GM12878 (cell line): ENCODE measurements around the gene IFNAR2. TPM values are rescaled to one million over a fixed set of nuclear protein-coding genes. Genes with fewer than 3 reads are reported as not detected.
"Not testable (repeated sequence)": the region's sequence is repeated elsewhere in the genome, so short reads cannot be mapped to it uniquely, and the experiment has no call there.

Source experiments
- ATAC-seq: fragments of 200-7000 bp; cut with Tn5 transposase; 3 replicates; pipeline ENCODE4 v1.9.1; 2020; ENCODE audit warnings: mild to moderate bottlenecking, moderate library complexity
- BruUV-seq: library from RNA; stranded (reverse); fragments of 400-500 nt; replicated peaks from 2 replicates; lab custom pipeline; 2021; lab: Mats Ljungman, UMichigan
- CTCF ChIA-PET: fragments of 300-600 bp; sonication (Branson Sonifier 250); formaldehyde crosslinking; extraction: SDS; loops from one replicate; lab custom pipeline; 2021; ENCODE audit warnings: inconsistent platforms; lab: Yijun Ruan, JAX
- POLR2A ChIA-PET: fragments of 350-600 bp; formaldehyde crosslinking; extraction: SDS; loops from one replicate; lab custom pipeline; 2021; ENCODE audit warnings: inconsistent platforms; lab: Charles Lee
- RAD21 ChIA-PET: fragments of 300-600 bp; sonication (Branson Sonifier 250); formaldehyde crosslinking; loops from one replicate; lab custom pipeline; 2023; ENCODE audit warnings: antibody characterized with exemption; ENCODE audit not compliant: unreplicated experiment; lab: Charles Lee
- SMC1A ChIA-PET: fragments of 300-600 bp; sonication (Branson Sonifier 250); formaldehyde crosslinking; loops from one replicate; lab custom pipeline; 2023; ENCODE audit not compliant: unreplicated experiment, uncharacterized antibody; lab: Charles Lee
- DNase-seq: peaks from one replicate; pipeline ENCODE4 v3.0.0-alpha.2; 2011; ENCODE audit warnings: low read depth, low spot score
- FAIRE-seq: peaks from 3 replicates; lab custom pipeline; 2011; peaks lifted over from hg19 to GRCh38; lab: Jason Lieb, UNC
- H2AFZ ChIP-seq: 2 replicates; pipeline ENCODE4 v1.6.0; 2011; ENCODE audit warnings: low read depth, low read length, control low read depth; ENCODE audit not compliant: control insufficient read depth
- H3K27ac ChIP-seq: 2 replicates; pipeline ENCODE4 v1.5.1; 2011; ENCODE audit warnings: control low read depth; ENCODE audit not compliant: control insufficient read depth, insufficient read depth
- H3K27me3 ChIP-seq, 2 experiments: replicated peaks in 1 of 2; 2 replicates each; pipeline versions ENCODE4 v1.6.0 to v1.6.1; 2011; ENCODE audit warnings: low read length in 1 of 2; ENCODE audit not compliant: control insufficient read depth in 2 of 2, insufficient read depth in 2 of 2
- H3K36me3 ChIP-seq, 2 experiments: 2 replicates each; pipeline ENCODE4 v1.5.1; 2011; ENCODE audit warnings: low read length in 1 of 2; ENCODE audit not compliant: control insufficient read depth in 2 of 2, insufficient read depth in 2 of 2
- H3K4me1 ChIP-seq: 2 replicates; pipeline ENCODE4 v1.6.1; 2011; ENCODE audit warnings: mild to moderate bottlenecking, low read length, moderate library complexity, mixed read lengths; ENCODE audit not compliant: control insufficient read depth, insufficient read depth
- H3K4me2 ChIP-seq: 2 replicates; pipeline ENCODE4 v1.6.0; 2011; ENCODE audit warnings: control low read depth; ENCODE audit not compliant: control insufficient read depth, insufficient read depth
- H3K4me3 ChIP-seq: fragments of 200-600 bp; sonication (generic); 2 replicates; pipeline ENCODE4 v1.5.1; 2016
- H3K79me2 ChIP-seq: 2 replicates; pipeline ENCODE4 v1.6.0; 2011; ENCODE audit warnings: low read length; ENCODE audit not compliant: control insufficient read depth, insufficient read depth
- H3K9ac ChIP-seq: 2 replicates; pipeline ENCODE4 v1.8.0; 2011; ENCODE audit warnings: low read length, control low read depth, mixed read lengths; ENCODE audit not compliant: control insufficient read depth, insufficient read depth
- H3K9me3 ChIP-seq: replicated peaks from 3 replicates; pipeline ENCODE4 v1.5.1; 2011; ENCODE audit warnings: mild to moderate bottlenecking, low read length; ENCODE audit not compliant: control insufficient read depth, insufficient read depth
- H4K20me1 ChIP-seq: 2 replicates; pipeline ENCODE4 v1.6.0; 2011; ENCODE audit not compliant: control insufficient read depth, insufficient read depth
- JUND ChIP-seq: IDR thresholded peaks from 2 replicates; pipeline ENCODE4 v1.6.1; 2012; ENCODE audit warnings: low read depth, mild to moderate bottlenecking, low read length, improper control_type of control experiment, moderate library complexity
- KDM1A ChIP-seq: fragments of 200-600 bp; sonication (generic); IDR thresholded peaks from 2 replicates; pipeline ENCODE4 v1.6.1; 2016; ENCODE audit warnings: borderline replicate concordance
- LARP7 ChIP-seq: fragments of 450-650 bp; IDR thresholded peaks from 2 replicates; pipeline ENCODE4 v1.6.1; 2017; ENCODE audit warnings: mild to moderate bottlenecking
- RAD21 ChIP-seq: IDR thresholded peaks from 2 replicates; pipeline ENCODE4 v1.6.1; 2011; ENCODE audit warnings: mild to moderate bottlenecking, low read depth, low read length, moderate library complexity; ENCODE audit not compliant: insufficient read depth
- RCOR1 ChIP-seq: conservative IDR thresholded peaks from 2 replicates; pipeline ENCODE4 v1.6.1; 2012; ENCODE audit warnings: low read depth, low read length, improper control_type of control experiment
- SIX5 ChIP-seq: IDR thresholded peaks from 2 replicates; pipeline ENCODE4 v1.6.1; 2011; ENCODE audit warnings: mild to moderate bottlenecking, low read depth, low read length, moderate library complexity; ENCODE audit not compliant: severe bottlenecking
- SMAD5 ChIP-seq: IDR thresholded peaks from 2 replicates; pipeline ENCODE4 v1.6.1; 2016; ENCODE audit warnings: antibody characterized with exemption, low read depth
- WGBS: methylation state at CpG from one replicate; pipeline ENCODE4 v1.1.6; 2016; ENCODE audit warnings: low lambda C conversion rate; ENCODE audit not compliant: insufficient replicate concordance, insufficient coverage; ENCODE audit errors: missing lambda C conversion rate; 5-methylcytosine and 5-hydroxymethylcytosine counted together
- in situ Hi-C: fragments of 300-500 bp; cut with MboI; formaldehyde crosslinking; loops from 9 replicates; pipeline ENCODE4 v1.14.3; 2018; ENCODE audit warnings: mixed read lengths
- intact Hi-C: fragments of 100-400 bp; cut with micrococcal nuclease; formaldehyde crosslinking; loops from one replicate; pipeline ENCODE4 v1.14.2; 2022; ENCODE audit not compliant: unreplicated experiment
- polyA plus RNA-seq, 11 experiments: library from polyadenylated mRNA; depleted of rRNA in 4 of 11; unstranded in 6 of 11; stranded (reverse) in 5 of 11; fragments of >200 nt; fragmentation: Nextera tagmentation in 4 of 11; fragmentation: Illumina TruSeq in 1 of 11; extraction: Ambion mirVana in 4 of 11; extraction: Trizol in 1 of 11; gene quantifications; 1 replicate in 1 of 11; 2 replicates in 10 of 11; pipeline versions ENCODE4 v1.2.1 to v1.2.3, GENCODE V29; 2011 to 2016; ENCODE audit warnings: inconsistent platforms in 2 of 11, missing spikeins in 2 of 11, low read depth in 1 of 11
- total RNA-seq, 4 experiments: library from RNA; depleted of rRNA in 3 of 4; stranded (reverse); fragments of >200 nt in 3 of 4; fragmentation: Illumina TruSeq in 1 of 4; extraction: Trizol in 1 of 4; gene quantifications; 2 replicates each; pipeline versions ENCODE4 v1.2.1 to v1.2.3, GENCODE V29; 2013 to 2021
- TF ChIP-seq, protein P1 (sequence below): fragments of 450-650 bp; formaldehyde crosslinking; IDR thresholded peaks from 2 replicates; pipeline ENCODE4 v1.5.0; 2022; ENCODE audit warnings: mild to moderate bottlenecking, missing genetic modification characterization
- TF ChIP-seq, protein P2 (sequence below): fragments of 450-650 bp; IDR thresholded peaks from 2 replicates; pipeline ENCODE4 v1.6.1; 2018; ENCODE audit warnings: borderline replicate concordance, mild to moderate bottlenecking; ENCODE audit not compliant: partially characterized antibody

Gene IFNAR2
- total and polyA plus RNA-seq, 10 of the 15 experiments (the other 5 are each of a cell fraction or from before 2014, with no cell fraction given), result 8.5 to 99.7 (median 58.1) TPM

GRCh38 chr21:33241846-33242245 is 12.1 kb downstream of the IFNAR2 start:
- Histone ChIP-seq H2AFZ (no peak overlapping the region), H3K4me3 (no peak overlapping the region), H3K36me3 (peaks cover 10 to 24% of the 10 kb centered on the region in 2 experiments), H3K9me3 (no peaks in the 10 kb centered on the region), H3K27me3 (no peaks in the 10 kb centered on the region), H3K27ac (no peak overlapping the region), H3K4me2 (no peak overlapping the region), H3K9ac (no peak overlapping the region), H3K79me2 (peaks cover 47% of the 10 kb centered on the region), H3K4me1 (peaks cover 45% of the 10 kb centered on the region)
- ChIA-PET CTCF (interaction anchor here (1.5 to 2.0 kb wide), 3 partner anchors 10 to 27 kb away, joined by 6 to 8 read pairs (median 8); no protein-coding TSS in a partner anchor), RAD21 (interaction anchor here (0.7 to 4.6 kb wide), 2 partner anchors 9 to 120 kb away, joined by 3 to 18 read pairs; no protein-coding TSS in a partner anchor), POLR2A (interaction anchor here (1.8 to 4.4 kb wide), 2 partner anchors 14 to 24 kb away, joined by 7 to 59 read pairs; partner anchors contain the start of genes IFNAR2 and IL10RB), SMC1A (interaction anchor here (1.2 to 8.0 kb wide), 7 partner anchors 14 to 119 kb away, joined by 3 to 92 read pairs (median 5); partner anchors contain the start of gene IL10RB)
- no TSS peak for BruUV-seq
- WGBS, result 100% methylated on average over 2 of the region's 2 CpGs
- in situ Hi-C loops (no loop called here), intact Hi-C loops (no loop called here)
- DNase-seq (no peak), FAIRE-seq (no peak), ATAC-seq (no peak)
- TF ChIP-seq RAD21, result no peak
- TF ChIP-seq JUND, result no peak
- no peak for TF ChIP-seq SIX5
- no peak for TF ChIP-seq KDM1A
- TF ChIP-seq RCOR1, result no peak
- no peak for TF ChIP-seq LARP7
- TF ChIP-seq SMAD5, result no peak
- TF ChIP-seq, protein P1, sequence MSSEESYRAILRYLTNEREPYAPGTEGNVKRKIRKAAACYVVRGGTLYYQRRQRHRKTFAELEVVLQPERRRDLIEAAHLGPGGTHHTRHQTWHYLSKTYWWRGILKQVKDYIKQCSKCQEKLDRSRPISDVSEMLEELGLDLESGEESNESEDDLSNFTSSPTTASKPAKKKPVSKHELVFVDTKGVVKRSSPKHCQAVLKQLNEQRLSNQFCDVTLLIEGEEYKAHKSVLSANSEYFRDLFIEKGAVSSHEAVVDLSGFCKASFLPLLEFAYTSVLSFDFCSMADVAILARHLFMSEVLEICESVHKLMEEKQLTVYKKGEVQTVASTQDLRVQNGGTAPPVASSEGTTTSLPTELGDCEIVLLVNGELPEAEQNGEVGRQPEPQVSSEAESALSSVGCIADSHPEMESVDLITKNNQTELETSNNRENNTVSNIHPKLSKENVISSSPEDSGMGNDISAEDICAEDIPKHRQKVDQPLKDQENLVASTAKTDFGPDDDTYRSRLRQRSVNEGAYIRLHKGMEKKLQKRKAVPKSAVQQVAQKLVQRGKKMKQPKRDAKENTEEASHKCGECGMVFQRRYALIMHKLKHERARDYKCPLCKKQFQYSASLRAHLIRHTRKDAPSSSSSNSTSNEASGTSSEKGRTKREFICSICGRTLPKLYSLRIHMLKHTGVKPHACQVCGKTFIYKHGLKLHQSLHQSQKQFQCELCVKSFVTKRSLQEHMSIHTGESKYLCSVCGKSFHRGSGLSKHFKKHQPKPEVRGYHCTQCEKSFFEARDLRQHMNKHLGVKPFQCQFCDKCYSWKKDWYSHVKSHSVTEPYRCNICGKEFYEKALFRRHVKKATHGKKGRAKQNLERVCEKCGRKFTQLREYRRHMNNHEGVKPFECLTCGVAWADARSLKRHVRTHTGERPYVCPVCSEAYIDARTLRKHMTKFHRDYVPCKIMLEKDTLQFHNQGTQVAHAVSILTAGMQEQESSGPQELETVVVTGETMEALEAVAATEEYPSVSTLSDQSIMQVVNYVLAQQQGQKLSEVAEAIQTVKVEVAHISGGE (CRISPR knock-in tag), result no peak
- TF ChIP-seq, protein P2, sequence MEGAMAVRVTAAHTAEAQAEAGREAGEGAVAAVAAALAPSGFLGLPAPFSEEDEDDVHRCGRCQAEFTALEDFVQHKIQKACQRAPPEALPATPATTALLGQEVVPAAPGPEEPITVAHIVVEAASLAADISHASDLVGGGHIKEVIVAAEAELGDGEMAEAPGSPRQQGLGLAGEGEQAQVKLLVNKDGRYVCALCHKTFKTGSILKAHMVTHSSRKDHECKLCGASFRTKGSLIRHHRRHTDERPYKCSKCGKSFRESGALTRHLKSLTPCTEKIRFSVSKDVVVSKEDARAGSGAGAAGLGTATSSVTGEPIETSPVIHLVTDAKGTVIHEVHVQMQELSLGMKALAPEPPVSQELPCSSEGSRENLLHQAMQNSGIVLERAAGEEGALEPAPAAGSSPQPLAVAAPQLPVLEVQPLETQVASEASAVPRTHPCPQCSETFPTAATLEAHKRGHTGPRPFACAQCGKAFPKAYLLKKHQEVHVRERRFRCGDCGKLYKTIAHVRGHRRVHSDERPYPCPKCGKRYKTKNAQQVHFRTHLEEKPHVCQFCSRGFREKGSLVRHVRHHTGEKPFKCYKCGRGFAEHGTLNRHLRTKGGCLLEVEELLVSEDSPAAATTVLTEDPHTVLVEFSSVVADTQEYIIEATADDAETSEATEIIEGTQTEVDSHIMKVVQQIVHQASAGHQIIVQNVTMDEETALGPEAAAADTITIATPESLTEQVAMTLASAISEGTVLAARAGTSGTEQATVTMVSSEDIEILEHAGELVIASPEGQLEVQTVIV, result no peak
- TF ChIP-seq, all 136 proteins: peak for 0
- H4K20me1 ChIP-seq, result no peaks in the 10 kb centered on the region

- POLR2A ChIA-PET, H3K4me2 ChIP-seq, FAIRE-seq, intact Hi-C loops, H2AFZ ChIP-seq, in situ Hi-C loops, H3K9ac ChIP-seq, H4K20me1 ChIP-seq, H3K9me3 ChIP-seq, BruUV-seq, RAD21 ChIA-PET, H3K27ac ChIP-seq, ATAC-seq, H3K4me3 ChIP-seq, DNase-seq, H3K27me3 ChIP-seq: not testable (repeated sequence)
- Histone ChIP-seq H3K36me3 (peaks cover 14 to 31% of the 10 kb centered on the region in 2 experiments), H3K79me2 (peaks cover 40% of the 10 kb centered on the region), H3K4me1 (peaks cover 36% of the 10 kb centered on the region)
- over 99% methylated on average over 8 of the region's 8 CpGs for WGBS
- SMC1A ChIA-PET, result interaction anchor here (0.6 kb wide), 1 partner anchor 66 kb away, joined by 4 read pairs; no protein-coding TSS in a partner anchor
- CTCF ChIA-PET, result interaction anchor here (1.5 kb wide), 1 partner anchor 23 kb away, joined by 5 read pairs; the partner anchor contains the start of gene IL10RB
These were observed 13.1 kb downstream of the IFNAR2 start for GRCh38 chr21:33242846-33243245.
